HL-60 (cell line): ENCODE results near the gene SART1.

Source experiments
- GABPA ChIP-seq: IDR thresholded peaks from 2 replicates; pipeline ENCODE4 v1.6.1; 2012; ENCODE audit warnings: low read depth
- POLR2AphosphoS5 ChIP-seq: IDR thresholded peaks from 2 replicates; pipeline ENCODE4 v1.6.1; 2012; ENCODE audit warnings: low read depth

DNA sequence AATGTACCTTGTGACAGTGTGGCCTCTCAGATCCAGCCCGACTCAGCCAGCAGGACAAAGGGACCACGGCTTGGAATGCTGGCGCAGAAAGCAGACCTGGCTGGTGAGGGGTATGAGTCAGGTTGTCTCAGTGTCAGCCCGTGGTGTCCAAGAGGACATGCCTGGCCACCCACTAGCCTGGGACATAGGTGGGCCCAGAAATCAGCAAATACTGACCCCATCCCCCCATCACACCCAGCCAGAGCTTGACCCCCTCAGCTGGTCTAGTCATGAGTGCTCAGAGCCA, 45.3 kb downstream of the SART1 start:
- TF ChIP-seq GABPA, result no peak
- TF ChIP-seq POLR2AphosphoS5, result no peak
